Measurements from ENCODE around the gene MAP2K3. TPM values are rescaled to one million over a fixed set of nuclear protein-coding genes. Genes with fewer than 3 reads are reported as not detected.

Gene MAP2K3
- total and polyA plus RNA-seq, 10 of the 15 experiments (the other 5 are each of a cell fraction or from before 2014, with no cell fraction given) = 0.71 to 39.4 (median 18.6) TPM

DNA sequence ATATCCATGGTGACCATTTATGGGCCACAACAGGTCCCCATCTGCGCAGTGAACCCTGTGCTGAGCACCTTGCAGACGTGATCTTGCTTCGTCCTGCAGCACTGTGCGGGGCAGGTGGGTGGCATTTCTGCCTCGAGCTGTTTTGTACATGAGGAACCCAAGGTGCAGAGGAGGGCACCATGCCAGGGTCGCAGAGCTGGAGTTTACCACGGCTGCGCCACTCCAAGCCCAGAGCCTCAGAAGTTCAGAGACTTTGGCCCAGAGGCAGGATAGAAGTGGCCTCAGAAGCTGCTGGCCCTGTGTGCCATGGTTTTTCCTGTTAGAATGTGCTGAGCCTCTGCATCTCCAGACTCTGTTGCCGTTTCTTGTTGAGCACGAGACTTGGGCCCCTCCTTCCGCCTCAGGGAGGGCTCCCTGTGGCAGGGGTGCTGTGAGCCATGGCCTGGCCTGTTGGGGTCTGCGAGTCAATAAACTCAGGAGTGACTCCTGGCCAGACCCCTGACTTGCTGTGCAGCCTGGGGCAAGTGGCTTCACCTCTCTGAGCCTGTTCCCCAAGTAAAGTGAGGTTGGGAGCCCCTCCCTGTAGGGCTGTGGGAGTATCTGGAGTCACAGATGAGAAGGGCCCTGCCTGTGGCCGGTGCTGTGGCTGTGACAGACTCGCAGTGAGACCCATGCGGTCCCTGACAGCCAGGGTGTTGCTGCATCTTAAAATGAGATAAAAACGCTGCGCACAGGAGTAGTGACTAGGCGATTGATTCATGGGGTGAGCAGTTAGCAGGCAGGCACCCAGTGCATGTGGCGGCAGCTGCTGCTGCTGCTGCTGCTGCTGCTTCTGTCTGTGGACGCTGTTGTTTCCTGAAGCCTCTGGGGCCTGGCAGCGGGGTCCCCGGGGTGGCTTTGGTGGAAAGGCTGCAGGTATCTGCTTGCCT lies 11.8 kb downstream of the MAP2K3 start:
- no peaks in the 10 kb centered on the region; the same call in 2 of the 3 replicates for H3K9me3 ChIP-seq (replicated peaks; ENCODE audit: control insufficient read depth, insufficient read depth, low read length)
- H3K27ac ChIP-seq (ENCODE audit: control insufficient read depth, insufficient read depth) = no peak overlapping the region
- H3K79me2 ChIP-seq (ENCODE audit: control insufficient read depth, insufficient read depth, low read length) = peaks cover 2% of the 10 kb centered on the region
- ATAC-seq (no peak), FAIRE-seq (no peak), DNase-seq (ENCODE audit: low read depth, low spot score) (no peak)
- no peaks in the 10 kb centered on the region for H3K27me3 ChIP-seq (replicated peaks in 1 of 2; ENCODE audit: control insufficient read depth in 2 of 2, insufficient read depth in 2 of 2, low read length in 1 of 2)
- intact Hi-C loops (cut with micrococcal nuclease; ENCODE audit: unreplicated experiment) = no loop called here
- WGBS (ENCODE audit: insufficient coverage, insufficient replicate concordance, low lambda C conversion rate, missing lambda C conversion rate) = 44% methylated on average over 22 of the region's 22 CpGs
- peaks cover 4% of the 10 kb centered on the region; the same call in 1 of the 2 replicates for H4K20me1 ChIP-seq (ENCODE audit: control insufficient read depth, insufficient read depth)
- no peak overlapping the region for H3K4me3 ChIP-seq
- TF ChIP-seq JUNB (IDR thresholded peaks at IDR 0.05) (no peak), SPI1 (IDR thresholded peaks at IDR 0.05; ENCODE audit: borderline replicate concordance, insufficient read depth, low read depth, low read length) (no peak)
- SMC1A ChIA-PET (ENCODE audit: uncharacterized antibody, unreplicated experiment) = no interaction called here
- no peak overlapping the region for H2AFZ ChIP-seq (ENCODE audit: control insufficient read depth, low read depth, low read length)
- RAD21 ChIA-PET (ENCODE audit: unreplicated experiment) = interaction anchor here (1.0 kb wide), 1 partner anchor 79 kb away, joined by 3 read pairs; no protein-coding TSS in a partner anchor
- POLR2A ChIA-PET = no interaction called here
- CTCF ChIA-PET = interaction anchor here (0.6 to 1.3 kb wide), 2 partner anchors 10 to 269 kb away, joined by 3 to 4 read pairs; no protein-coding TSS in a partner anchor
- no TSS peak for BruUV-seq (replicated peaks)
- no peak overlapping the region for H3K4me2 ChIP-seq (ENCODE audit: control insufficient read depth, insufficient read depth)
- H3K36me3 ChIP-seq (ENCODE audit: control insufficient read depth in 2 of 2, insufficient read depth in 2 of 2, low read length in 1 of 2) = peaks cover 3 to 16% of the 10 kb centered on the region in 2 experiments; a peak in 2 of 4 replicates
- in situ Hi-C loops (cut with MboI) = loop anchor here (10.0 kb wide), 2 partner anchors 878 to 1008 kb away; no protein-coding TSS in a partner anchor
- H3K9ac ChIP-seq (ENCODE audit: control insufficient read depth, insufficient read depth, low read length) = no peak overlapping the region
- no peaks in the 10 kb centered on the region for H3K4me1 ChIP-seq (ENCODE audit: control insufficient read depth, insufficient read depth, low read length)

DNA sequence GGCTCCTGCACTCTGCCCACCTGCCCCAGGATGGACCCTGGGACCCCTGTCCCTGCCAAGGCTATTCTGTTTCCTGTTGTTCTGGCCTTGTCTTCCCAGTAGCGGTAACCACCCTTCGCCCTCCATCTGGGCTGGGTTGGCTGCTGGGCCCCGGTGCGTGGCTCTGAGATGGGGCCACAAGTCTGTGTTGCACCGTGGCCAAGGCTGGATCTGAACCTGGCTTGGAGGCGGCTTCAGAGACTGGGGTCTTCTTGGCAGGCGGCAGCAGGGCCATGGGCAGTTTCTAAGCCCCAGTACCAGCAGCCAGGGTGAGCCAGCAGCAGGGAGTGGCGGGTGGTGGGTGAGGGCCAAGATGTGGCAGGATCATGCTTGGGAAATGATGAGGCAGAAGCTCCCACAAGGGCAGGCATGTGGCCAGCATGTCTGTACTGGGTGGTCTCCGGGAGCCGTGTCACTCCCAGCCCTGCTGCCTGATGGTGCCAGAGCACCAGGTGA lies 12.6 kb downstream of the MAP2K3 start:
- DNase-seq (ENCODE audit: low read depth, low spot score) (no peak), FAIRE-seq (no peak), ATAC-seq (no peak)
- H2AFZ ChIP-seq (ENCODE audit: control insufficient read depth, low read depth, low read length) = no peak overlapping the region
- no TSS peak for BruUV-seq (replicated peaks)
- no peaks in the 10 kb centered on the region for H3K27me3 ChIP-seq (replicated peaks in 1 of 2; ENCODE audit: control insufficient read depth in 2 of 2, insufficient read depth in 2 of 2, low read length in 1 of 2)
- TF ChIP-seq GABPA (IDR thresholded peaks at IDR 0.05; ENCODE audit: low read depth) (no peak), ZNF592 (IDR thresholded peaks at IDR 0.05) (no peak), E2F4 (IDR thresholded peaks at IDR 0.05; ENCODE audit: low read depth, low read length) (no peak), SMARCA5 (IDR thresholded peaks at IDR 0.05) (no peak), RFX5 (IDR thresholded peaks at IDR 0.05; ENCODE audit: low read depth, low read length) (no peak), EP300 (IDR thresholded peaks at IDR 0.05; ENCODE audit: borderline replicate concordance in 1 of 2, control insufficient read depth in 1 of 2, low read depth in 2 of 2, low read length in 2 of 2) (no peak), CHD4 (IDR thresholded peaks at IDR 0.05) (no peak)
- intact Hi-C loops (cut with micrococcal nuclease; ENCODE audit: unreplicated experiment) (no loop called here), in situ Hi-C loops (cut with MboI) (loop anchor here (10.0 kb wide), 2 partner anchors 878 to 1008 kb away; no protein-coding TSS in a partner anchor)
- ChIA-PET CTCF (no interaction called here), SMC1A (ENCODE audit: uncharacterized antibody, unreplicated experiment) (no interaction called here), RAD21 (ENCODE audit: unreplicated experiment) (no interaction called here), POLR2A (no interaction called here)
- H3K9me3 ChIP-seq (replicated peaks; ENCODE audit: control insufficient read depth, insufficient read depth, low read length) = no peaks in the 10 kb centered on the region; the same call in 2 of the 3 replicates
- H3K9ac ChIP-seq (ENCODE audit: control insufficient read depth, insufficient read depth, low read length) = no peak overlapping the region
- H3K27ac ChIP-seq (ENCODE audit: control insufficient read depth, insufficient read depth) = no peak overlapping the region
- 47% methylated on average over 10 of the region's 10 CpGs for WGBS (ENCODE audit: insufficient coverage, insufficient replicate concordance, low lambda C conversion rate, missing lambda C conversion rate)
- no peaks in the 10 kb centered on the region for H3K4me1 ChIP-seq (ENCODE audit: control insufficient read depth, insufficient read depth, low read length)
- H4K20me1 ChIP-seq (ENCODE audit: control insufficient read depth, insufficient read depth) = peaks cover 4% of the 10 kb centered on the region; the same call in 1 of the 2 replicates
- peaks cover 3 to 13% of the 10 kb centered on the region in 2 experiments; a peak in 2 of 4 replicates for H3K36me3 ChIP-seq (ENCODE audit: control insufficient read depth in 2 of 2, insufficient read depth in 2 of 2, low read length in 1 of 2)
- no peak overlapping the region for H3K4me3 ChIP-seq
- no peak overlapping the region for H3K4me2 ChIP-seq (ENCODE audit: control insufficient read depth, insufficient read depth)
- H3K79me2 ChIP-seq (ENCODE audit: control insufficient read depth, insufficient read depth, low read length) = peaks cover 2% of the 10 kb centered on the region
